GM19025 (cell line): ENCODE data around the gene ST6GALNAC1.
"Not testable (repeated sequence)": the region's sequence is repeated elsewhere in the genome, so short reads cannot be mapped to it uniquely, and the experiment has no call there.

ENCODE experiments used
- ATAC-seq: cut with Tn5 transposase; IDR thresholded peaks from one replicate; pipeline ENCODE4 v1.9.1; 2021; ENCODE audit warnings: mild to moderate bottlenecking, low read depth, moderate library complexity; ENCODE audit not compliant: unreplicated experiment

The ST6GALNAC1 gene

DNA sequence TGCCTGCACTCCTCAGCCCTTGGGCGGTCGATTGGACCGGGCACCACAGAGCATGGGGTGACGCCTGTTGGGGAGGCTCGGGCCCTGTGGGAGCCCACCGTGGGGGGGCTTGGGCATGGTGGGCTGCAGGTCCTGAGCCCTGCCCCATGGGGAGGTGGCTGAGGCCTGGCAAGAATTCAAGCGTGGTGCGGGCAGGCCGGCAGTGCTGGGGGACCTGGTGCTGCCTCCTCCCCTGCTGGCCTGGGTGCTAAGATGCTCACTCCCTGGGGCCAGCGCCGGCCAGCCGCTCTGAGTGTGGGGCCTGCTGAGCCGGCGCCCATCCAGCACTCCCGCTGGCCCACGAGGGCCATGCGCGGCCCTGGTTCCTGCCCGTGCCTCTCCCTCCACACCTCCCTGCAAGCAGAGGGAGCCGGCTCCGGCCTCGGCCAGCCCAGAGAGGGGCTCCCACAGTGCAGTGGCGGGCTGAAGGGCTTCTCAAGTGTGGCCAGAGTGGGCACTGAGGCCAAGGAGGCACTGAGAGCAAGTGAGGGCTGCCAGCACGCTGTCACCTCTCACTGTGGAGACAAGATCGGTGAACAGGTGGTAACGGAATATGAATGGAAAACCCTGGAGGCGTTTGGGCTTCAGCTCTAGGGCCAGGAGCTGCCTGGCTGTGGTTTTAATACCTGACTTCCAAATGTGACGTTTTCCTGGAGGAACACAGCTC lies 28.5 kb downstream of the ST6GALNAC1 start:
- ATAC-seq: no peak

GRCh38 chr17:76614064-76614759 lies 29.3 kb downstream of the ST6GALNAC1 start:
- ATAC-seq: not testable (repeated sequence)

DNA sequence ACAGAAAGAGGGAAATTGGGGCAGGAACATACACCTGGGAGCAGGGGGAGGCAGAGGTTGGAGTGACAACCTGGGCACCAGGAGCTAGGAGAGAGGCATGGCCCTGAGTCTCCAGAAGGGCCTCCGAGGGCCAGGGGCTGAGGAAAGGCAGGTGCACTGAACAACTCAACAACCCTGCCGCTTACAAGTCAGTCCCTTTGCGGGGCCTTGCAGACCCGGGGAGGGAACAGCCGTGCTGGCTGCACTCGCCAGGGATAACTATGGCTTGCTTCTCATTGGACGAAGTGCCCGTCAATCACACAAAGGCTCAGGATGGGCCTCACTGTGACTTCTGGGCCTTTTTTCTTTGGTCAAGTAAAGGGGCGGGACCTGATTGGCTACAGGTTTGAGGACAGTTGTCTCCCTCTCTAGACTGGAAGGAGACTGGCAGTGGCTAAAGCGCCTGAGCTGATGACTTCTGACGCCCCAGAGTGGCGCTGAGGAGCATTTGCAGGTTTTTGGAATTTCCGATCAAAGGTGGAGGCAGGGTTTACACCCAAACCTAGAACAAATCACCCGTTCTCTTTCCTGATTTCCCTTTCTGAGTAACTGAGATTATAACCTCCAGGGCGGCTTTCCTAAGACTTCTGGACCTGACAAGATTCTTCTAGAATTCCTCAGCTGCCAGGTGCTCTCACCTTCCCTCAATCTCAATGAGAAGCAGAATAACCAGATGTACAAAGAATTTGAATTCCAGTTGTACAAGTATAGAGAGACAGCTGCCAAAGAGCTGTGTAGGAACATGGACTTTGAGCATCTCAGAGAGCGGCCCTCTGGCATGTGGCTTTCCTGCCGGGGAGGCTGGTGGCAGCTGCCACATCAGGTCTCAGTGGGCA lies 30.3 kb downstream of the ST6GALNAC1 start:
- ATAC-seq: no peak

DNA sequence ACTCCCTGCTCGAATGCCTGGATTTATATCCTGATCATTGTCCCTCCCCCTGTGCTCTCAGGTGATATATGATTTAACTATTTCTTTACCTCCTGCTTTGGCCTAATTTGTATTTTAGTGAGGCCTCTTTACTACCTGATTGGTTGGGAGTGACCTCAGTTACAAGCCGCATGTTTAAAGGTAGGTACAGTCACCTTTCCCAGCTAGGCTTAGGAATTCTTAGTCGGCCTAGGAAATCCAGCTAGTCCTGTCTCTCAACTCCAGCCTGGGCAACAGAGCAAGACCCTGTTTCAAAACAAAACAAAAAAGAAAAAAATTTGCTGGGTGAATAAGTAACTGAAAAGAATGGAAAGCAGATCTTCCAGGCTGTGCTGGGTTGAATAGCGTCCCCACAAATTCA lies 31.1 kb downstream of the ST6GALNAC1 start:
- no peak for ATAC-seq

GRCh38 chr17:76611758-76612157 lies 31.8 kb downstream of the ST6GALNAC1 start:
- no peak for ATAC-seq

DNA sequence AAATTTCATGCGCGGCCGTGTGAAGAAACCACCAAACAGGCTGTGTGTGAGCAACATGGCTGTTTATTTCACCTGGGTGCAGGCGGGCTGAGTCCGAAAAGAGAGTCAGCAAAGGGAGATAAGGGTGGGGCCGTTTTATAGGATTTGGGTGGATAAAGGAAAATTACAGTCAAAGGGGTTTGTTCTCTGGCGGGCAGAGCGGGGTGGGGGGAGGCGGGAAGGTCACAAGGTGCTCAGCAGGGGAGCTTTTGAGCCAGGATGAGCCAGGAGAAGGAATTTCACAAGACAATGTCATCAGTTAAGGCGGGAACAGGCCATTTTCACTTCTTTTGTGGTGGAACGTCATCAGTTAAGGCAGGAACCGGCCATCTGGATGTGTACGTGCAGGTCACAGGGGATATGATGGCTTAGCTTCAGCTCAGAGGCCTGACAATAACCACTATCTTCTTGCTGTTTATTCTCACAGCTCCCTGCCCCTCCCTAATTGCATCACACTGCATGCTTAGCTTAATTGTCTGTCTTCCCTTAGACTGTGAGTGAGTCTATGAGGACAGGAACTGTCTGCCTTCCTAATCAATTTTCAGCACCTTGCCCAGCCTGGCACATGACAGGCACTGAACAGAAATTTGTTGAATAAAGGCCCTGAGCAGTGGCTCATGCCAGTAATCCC lies 32.3 kb downstream of the ST6GALNAC1 start:
- ATAC-seq: not testable (repeated sequence)

- ATAC-seq: not testable (repeated sequence)
Observed at GRCh38 chr17:76606685-76607084, 36.9 kb downstream of the ST6GALNAC1 start.

- no peak for ATAC-seq
Observed at GRCh38 chr17:76601065-76601464, 42.5 kb downstream of the ST6GALNAC1 start.

DNA sequence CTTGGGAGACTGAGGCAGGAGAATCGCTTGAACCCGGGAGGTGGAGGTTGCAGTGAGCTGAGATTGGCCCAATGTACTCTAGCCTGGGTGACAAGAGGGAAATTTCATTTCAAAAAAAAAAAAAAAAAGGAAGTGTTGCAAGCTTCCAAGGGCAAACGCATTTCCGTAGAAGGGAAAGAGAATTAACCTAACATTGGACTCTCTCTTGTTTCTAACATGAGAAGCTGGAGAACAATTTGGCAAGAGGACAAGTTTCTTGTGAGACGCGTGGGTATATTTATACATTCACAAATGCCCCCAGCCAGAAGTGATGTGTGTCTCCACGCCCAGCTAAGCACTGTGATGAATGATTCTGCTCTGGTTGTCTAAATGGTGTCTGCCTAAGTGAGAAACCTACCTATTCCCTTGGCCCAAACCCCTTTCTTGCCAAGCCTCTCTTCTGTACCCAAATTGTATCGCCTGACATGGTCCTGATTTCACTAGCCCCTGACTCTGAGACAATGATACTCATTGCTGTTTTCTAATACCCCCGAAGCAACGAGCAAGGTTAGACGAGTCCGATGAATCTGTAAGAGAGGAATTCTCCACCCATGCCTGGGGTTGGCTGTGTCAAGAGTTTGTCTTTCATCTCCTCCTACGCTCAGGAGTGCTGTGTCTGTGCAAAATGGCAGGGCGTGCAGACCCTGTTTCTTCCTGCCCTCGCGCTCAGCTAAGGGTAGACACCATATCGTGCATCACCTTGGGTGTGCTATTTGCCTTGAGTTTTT lies 43.7 kb downstream of the ST6GALNAC1 start:
- no peak for ATAC-seq

DNA sequence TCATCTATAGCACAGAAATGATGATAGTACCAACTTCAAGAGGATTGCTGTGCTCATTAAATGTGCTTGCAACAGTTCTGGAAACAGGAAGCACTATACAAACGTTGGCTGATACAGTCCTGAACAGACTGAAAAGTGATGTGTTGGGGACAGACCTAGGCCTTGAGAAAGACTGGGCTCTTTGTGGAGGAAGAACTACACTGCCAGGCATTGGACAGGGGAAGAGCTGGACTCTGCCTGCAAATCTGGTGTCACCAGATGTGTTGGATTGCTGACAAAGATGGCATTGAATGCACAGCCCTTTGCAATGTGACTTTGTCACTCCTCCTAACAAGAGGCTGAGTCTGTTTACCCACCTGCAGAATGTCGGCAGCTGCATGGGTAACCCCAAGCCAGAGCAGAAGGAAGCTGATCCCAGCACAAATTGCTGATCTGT lies 45.5 kb downstream of the ST6GALNAC1 start:
- no peak for ATAC-seq

DNA sequence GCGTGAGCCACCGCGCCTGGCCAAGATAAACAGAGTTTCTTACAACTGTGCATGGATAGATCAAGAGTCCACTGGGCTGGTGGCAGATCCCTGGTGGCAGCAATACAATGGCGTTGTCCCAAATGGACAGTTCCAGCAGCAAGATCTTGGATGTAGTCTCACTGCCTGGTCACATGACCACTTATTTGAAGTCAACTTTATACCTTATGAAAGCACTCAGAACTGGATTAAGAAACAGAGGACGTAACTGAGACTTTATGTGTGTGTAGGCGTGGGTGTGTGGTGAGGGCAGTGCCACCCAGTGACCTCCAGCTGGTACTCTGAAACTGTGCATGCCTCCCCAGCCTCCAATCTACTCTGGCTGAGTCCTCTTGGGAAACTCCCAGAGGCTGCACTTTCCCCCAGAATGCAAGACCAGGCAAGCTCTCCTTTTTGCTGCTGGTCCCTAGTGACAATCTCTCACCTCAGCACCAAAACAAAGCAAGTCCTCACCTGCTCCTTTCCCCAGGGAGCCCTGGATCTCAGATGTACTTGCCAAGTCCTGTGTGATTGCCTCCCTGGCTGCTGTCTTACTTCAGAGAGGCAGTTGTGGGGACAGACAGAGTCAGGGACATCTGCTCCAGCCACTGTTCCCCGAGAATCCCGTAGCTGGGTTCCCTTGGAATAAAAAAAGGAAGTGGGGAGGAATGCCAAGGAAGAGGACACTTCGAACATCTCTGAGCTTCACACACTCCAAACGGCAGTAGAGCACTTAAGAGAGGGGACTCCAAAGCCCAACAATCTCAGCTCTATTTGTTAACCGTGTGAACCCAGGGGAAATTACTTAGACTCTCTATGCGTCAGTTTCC lies 46.2 kb downstream of the ST6GALNAC1 start:
- ATAC-seq: no peak

DNA sequence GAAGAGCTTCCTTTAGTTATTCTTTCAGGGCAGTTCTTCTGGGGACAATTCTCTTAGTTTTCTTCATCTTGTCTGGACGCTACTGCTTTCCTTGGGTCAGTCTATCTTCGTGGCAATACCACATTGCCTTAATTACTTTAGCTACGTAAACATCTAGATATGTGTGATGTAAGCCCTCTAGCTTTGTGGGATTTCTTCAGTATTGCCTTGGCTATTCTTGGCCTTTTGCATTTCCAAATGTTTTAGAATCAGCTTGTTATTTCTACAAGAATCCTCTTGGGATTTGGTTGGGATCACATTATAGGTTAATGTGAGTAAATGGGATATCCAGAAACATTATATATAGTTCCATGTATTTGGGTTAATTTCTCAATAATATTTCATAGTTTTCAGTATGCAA lies 48.9 kb downstream of the ST6GALNAC1 start:
- ATAC-seq: no peak

DNA sequence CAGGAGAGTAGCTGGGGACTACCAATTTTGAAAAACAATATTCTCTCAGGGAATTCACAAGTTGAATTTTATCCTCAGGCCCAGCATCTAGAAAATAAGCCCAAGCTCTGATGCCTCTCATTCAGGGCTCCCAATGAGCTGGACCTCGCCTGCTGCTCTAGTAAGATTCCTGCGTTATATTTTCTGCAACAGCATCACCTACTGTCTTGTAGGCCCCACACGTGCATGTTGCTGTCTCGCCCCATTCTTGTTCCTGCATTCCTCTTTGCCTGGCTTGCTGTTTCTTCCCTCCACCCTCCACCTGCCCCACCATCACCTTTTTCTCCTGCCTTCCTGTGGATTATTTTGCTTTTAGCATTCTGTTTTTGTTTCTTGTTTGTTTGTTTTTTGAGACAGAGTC lies 49.6 kb downstream of the ST6GALNAC1 start:
- ATAC-seq: no peak

DNA sequence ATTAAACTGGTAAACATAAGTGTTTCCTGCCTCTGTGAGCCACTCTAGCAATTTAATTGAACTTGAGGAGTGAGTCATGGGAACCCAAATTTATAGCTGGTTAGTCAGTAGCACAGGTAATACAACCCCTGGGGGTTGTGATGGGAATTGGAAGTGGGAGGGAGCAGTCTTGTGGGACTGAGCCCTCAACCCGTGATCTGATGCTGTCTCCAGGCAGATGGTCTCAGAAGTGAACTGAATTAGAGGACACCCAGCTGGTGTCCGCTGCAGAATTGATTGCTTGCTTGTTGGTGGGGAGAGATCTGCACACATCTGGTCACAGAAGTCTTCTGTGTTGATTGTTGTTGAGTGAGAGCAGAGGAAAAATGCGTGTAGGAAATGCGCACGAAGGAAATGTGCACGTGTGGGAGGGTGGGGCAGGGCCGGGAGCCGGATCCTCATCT lies 50.2 kb downstream of the ST6GALNAC1 start:
- no peak for ATAC-seq

- no peak for ATAC-seq
Observed at GRCh38 chr17:76588182-76588581, 55.4 kb downstream of the ST6GALNAC1 start.

- ATAC-seq: no peak
Observed at GRCh38 chr17:76586741-76587487, 56.6 kb downstream of the ST6GALNAC1 start.

DNA sequence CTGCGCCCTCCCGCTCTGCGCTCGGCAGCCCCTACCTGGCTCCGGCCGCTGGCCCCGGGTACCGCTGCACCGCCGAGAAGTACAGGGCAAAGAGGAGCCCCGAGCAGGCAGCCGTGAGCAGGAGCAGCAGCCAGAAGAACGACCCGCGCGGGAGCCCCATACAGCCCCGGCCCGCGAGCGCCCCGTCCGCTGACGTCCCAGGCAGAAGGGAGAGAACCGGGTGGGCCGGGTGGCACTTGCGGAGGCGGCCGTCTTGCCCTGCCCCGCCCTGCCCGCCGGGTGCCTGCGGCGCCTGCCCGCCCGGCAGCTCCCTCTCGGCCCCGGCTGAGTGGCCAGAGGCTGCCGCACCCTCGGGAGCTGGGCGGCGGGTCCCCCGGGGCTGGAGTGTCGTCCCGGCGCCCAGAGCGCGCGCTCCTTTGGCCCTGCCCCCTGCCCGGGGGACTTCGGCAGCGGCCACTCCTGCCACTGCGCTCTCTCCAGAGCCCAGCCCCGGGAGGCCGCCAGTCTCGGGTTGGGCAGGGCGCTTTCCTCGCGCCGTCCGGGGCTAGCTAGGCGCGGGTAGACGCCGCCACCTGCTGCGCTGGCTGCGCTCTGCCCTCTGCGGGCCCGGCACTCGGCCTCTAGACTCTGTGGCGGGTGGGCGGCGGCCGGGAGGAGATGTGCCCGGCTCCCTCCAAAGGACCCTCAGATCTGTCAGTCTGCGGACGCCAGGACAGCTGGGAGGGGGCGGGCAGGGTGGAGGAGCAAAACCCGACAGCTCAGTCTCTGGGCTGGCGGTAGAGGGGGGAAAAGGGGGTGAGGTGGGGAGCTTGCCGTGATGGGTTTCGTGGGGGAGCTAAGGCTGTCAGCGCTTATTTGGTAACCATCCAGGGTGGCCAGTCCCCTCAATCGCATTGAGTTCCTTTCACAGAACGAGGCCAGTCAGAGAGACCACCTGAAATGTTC lies 57.6 kb downstream of the ST6GALNAC1 start, which contains the start of gene ST6GALNAC2:
TSS of gene ST6GALNAC2 (minus strand) at position 212 of the 945 bp plus-strand sequence. CDS start at position 160, 52 bp downstream.
- ATAC-seq: no peak
